OCI-LY7 (cell line): ENCODE data around the gene SEPHS1. TPM values are rescaled to one million over a fixed set of nuclear protein-coding genes. Genes with fewer than 3 reads are reported as not detected.
A peak's percentile ranks its signal among the peaks of the same experiment; 100 is the strongest.

Source experiments
- BruUV-seq: library from RNA; stranded (reverse); fragments of 400-500 nt; replicated peaks from 2 replicates; lab custom pipeline; 2021; lab: Mats Ljungman, UMichigan
- CTCF ChIA-PET: fragments of 300-600 bp; sonication (Branson Sonifier 250); formaldehyde crosslinking; loops from one replicate; lab custom pipeline; 2022; ENCODE audit warnings: antibody characterized with exemption; ENCODE audit not compliant: unreplicated experiment; lab: Charles Lee
- POLR2A ChIA-PET: fragments of 300-600 bp; sonication (Branson Sonifier 250); formaldehyde crosslinking; loops from one replicate; lab custom pipeline; 2022; ENCODE audit warnings: antibody characterized with exemption; lab: Charles Lee
- DNase-seq: peaks from one replicate; pipeline ENCODE4 v3.0.0-alpha.2; 2015; ENCODE audit warnings: low spot score
- H2AFZ ChIP-seq: fragments of 200-600 bp; sonication (generic), shearing (Covaris generic); 2 replicates; pipeline ENCODE4 v1.6.1; 2014; ENCODE audit warnings: mild to moderate bottlenecking, antibody characterized with exemption, low read length, moderate library complexity
- H3K27ac ChIP-seq: fragments of 200-600 bp; sonication (generic); 2 replicates; pipeline ENCODE4 v1.5.1; 2014; ENCODE audit warnings: mixed run types, low read depth, mild to moderate bottlenecking, moderate library complexity, low read length, inconsistent platforms; ENCODE audit not compliant: poor library complexity, severe bottlenecking
- H3K36me3 ChIP-seq: fragments of 200-600 bp; sonication (generic); 2 replicates; pipeline ENCODE4 v1.6.1; 2014; ENCODE audit warnings: mild to moderate bottlenecking, antibody characterized with exemption, low read length, moderate library complexity, mixed read lengths; ENCODE audit not compliant: insufficient read depth
- H3K4me1 ChIP-seq: fragments of 200-600 bp; sonication (generic); 2 replicates; pipeline ENCODE4 v1.5.1; 2014; ENCODE audit warnings: mild to moderate bottlenecking, low read length; ENCODE audit not compliant: insufficient read depth, poor library complexity, severe bottlenecking
- H3K4me2 ChIP-seq: fragments of 200-600 bp; sonication (generic); 2 replicates; pipeline ENCODE4 v1.6.1; 2014; ENCODE audit warnings: mild to moderate bottlenecking, low read length
- H3K4me3 ChIP-seq: fragments of 200-600 bp; sonication (generic); 2 replicates; pipeline ENCODE4 v1.5.1; 2014; ENCODE audit warnings: mild to moderate bottlenecking, low read depth, low read length; ENCODE audit not compliant: poor library complexity, severe bottlenecking
- H3K79me2 ChIP-seq: fragments of 200-600 bp; sonication (generic); 2 replicates; pipeline ENCODE4 v1.6.1; 2016; ENCODE audit warnings: low read depth, mild to moderate bottlenecking, low read length, moderate library complexity, mixed read lengths; ENCODE audit not compliant: insufficient read depth
- H3K9me2 ChIP-seq: fragments of 200-600 bp; sonication (generic); 2 replicates; pipeline ENCODE4 v1.6.1; 2016; ENCODE audit warnings: mild to moderate bottlenecking, low read length, mixed read lengths; ENCODE audit not compliant: insufficient read depth
- H3K9me3 ChIP-seq: fragments of 200-600 bp; sonication (generic); 2 replicates; pipeline ENCODE4 v1.6.1; 2014; ENCODE audit warnings: mild to moderate bottlenecking, mixed run types, low read length, mixed read lengths
- H4K20me1 ChIP-seq: fragments of 200-600 bp; sonication (generic); 2 replicates; pipeline ENCODE4 v1.6.1; 2014; ENCODE audit warnings: mild to moderate bottlenecking, antibody characterized with exemption, low read length, moderate library complexity, mixed read lengths; ENCODE audit not compliant: insufficient read depth
- EZH2phosphoT487 ChIP-seq: fragments of 200-600 bp; sonication (generic); IDR thresholded peaks from 2 replicates; pipeline ENCODE4 v1.6.1; 2018; ENCODE audit warnings: low read depth, borderline replicate concordance, mild to moderate bottlenecking, mixed run types, antibody characterized with exemption, low read length, moderate library complexity, mixed read lengths
- intact Hi-C: fragments of 100-400 bp; cut with micrococcal nuclease; formaldehyde crosslinking; loops from one replicate; pipeline ENCODE4 v1.10.0; 2022; ENCODE audit not compliant: unreplicated experiment
- total RNA-seq, 2 experiments: library from RNA; depleted of rRNA in 1 of 2; stranded (reverse); fragments of >200 nt in 1 of 2; shearing (Covaris generic) in 1 of 2; gene quantifications; 2 replicates each; pipeline ENCODE4 v1.2.3, GENCODE V29; 2014 to 2022
- TF ChIP-seq, protein P1 (sequence below): fragments of 200-600 bp; sonication (generic); conservative IDR thresholded peaks from 2 replicates; pipeline ENCODE4 v1.5.1; 2014; ENCODE audit warnings: mild to moderate bottlenecking, antibody characterized with exemption, low read length, moderate library complexity, mixed read lengths

The SEPHS1 gene
- total RNA-seq, 2 experiments from 2014 or later = 72.7 to 113 TPM

GRCh38 chr10:13354783-13355182 is 6.7 kb upstream of the SEPHS1 start:
- no peaks in the 10 kb centered on the region for H4K20me1 ChIP-seq
- no peak for DNase-seq
- CTCF ChIA-PET = no interaction called here
- H3K27ac ChIP-seq = no peak overlapping the region
- H3K4me2 ChIP-seq = no peak overlapping the region
- no peaks in the 10 kb centered on the region; the same call in 1 of the 2 replicates for H3K79me2 ChIP-seq
- H2AFZ ChIP-seq = no peak overlapping the region
- no peaks in the 10 kb centered on the region for H3K9me3 ChIP-seq
- no peak overlapping the region for H3K4me3 ChIP-seq
- no TSS peak for BruUV-seq
- no peaks in the 10 kb centered on the region for H3K36me3 ChIP-seq
- no peaks in the 10 kb centered on the region for H3K9me2 ChIP-seq
- H3K4me1 ChIP-seq = peaks cover 26% of the 10 kb centered on the region
- POLR2A ChIA-PET = no interaction called here
- intact Hi-C loops = no loop called here
- TF ChIP-seq, protein P1, sequence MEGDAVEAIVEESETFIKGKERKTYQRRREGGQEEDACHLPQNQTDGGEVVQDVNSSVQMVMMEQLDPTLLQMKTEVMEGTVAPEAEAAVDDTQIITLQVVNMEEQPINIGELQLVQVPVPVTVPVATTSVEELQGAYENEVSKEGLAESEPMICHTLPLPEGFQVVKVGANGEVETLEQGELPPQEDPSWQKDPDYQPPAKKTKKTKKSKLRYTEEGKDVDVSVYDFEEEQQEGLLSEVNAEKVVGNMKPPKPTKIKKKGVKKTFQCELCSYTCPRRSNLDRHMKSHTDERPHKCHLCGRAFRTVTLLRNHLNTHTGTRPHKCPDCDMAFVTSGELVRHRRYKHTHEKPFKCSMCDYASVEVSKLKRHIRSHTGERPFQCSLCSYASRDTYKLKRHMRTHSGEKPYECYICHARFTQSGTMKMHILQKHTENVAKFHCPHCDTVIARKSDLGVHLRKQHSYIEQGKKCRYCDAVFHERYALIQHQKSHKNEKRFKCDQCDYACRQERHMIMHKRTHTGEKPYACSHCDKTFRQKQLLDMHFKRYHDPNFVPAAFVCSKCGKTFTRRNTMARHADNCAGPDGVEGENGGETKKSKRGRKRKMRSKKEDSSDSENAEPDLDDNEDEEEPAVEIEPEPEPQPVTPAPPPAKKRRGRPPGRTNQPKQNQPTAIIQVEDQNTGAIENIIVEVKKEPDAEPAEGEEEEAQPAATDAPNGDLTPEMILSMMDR = no peak
- no peak for TF ChIP-seq EZH2phosphoT487

DNA sequence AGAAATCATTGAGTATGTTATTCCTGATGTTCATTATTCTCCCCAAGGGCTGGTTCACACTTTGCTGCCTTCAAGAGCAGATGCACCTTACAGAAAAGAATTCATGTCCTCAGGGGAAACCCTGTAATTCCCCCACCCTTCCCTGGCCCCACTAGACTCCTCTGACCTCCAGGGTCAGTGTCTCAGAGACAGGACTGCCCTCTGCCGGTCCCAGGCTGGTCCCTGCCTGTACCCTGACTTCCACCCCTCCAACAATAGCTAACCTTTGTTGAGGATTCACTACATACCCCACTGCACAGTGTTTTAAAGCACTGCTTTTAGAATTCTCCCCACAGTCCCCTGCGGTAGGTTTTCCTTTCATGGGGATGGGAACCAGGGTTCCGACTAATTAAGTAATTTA is 4.4 kb upstream of the SEPHS1 start:
- Histone ChIP-seq H3K4me2 (no peak overlapping the region), H2AFZ (no peak overlapping the region), H3K79me2 (peaks cover 9% of the 10 kb centered on the region; the same call in 1 of the 2 replicates), H4K20me1 (no peaks in the 10 kb centered on the region), H3K9me2 (no peaks in the 10 kb centered on the region), H3K27ac (no peak overlapping the region), H3K4me3 (no peak overlapping the region), H3K36me3 (no peaks in the 10 kb centered on the region), H3K4me1 (peaks cover 30% of the 10 kb centered on the region), H3K9me3 (no peaks in the 10 kb centered on the region)
- TF ChIP-seq EZH2phosphoT487 = no peak
- TF ChIP-seq, protein P1 = peak; percentile 59
- intact Hi-C loops = loop anchor here (1.0 kb wide), 1 partner anchor 191 kb away; the partner anchor contains the start of gene MCM10
- ChIA-PET POLR2A (interaction anchor here (0.7 to 1.4 kb wide), 2 partner anchors 23 to 86 kb away, joined by 3 to 5 read pairs; no protein-coding TSS in a partner anchor), CTCF (no interaction called here)
- peak; percentile 50 for DNase-seq
- no TSS peak for BruUV-seq

GRCh38 chr10:13351340-13351915 is 3.3 kb upstream of the SEPHS1 start:
- BruUV-seq = no TSS peak
- intact Hi-C loops = no loop called here
- H3K9me3 ChIP-seq = no peaks in the 10 kb centered on the region
- no peak overlapping the region for H2AFZ ChIP-seq
- POLR2A ChIA-PET = interaction anchor here (0.5 to 0.8 kb wide), 3 partner anchors 36 to 293 kb away, joined by 4 to 10 read pairs (median 6); no protein-coding TSS in a partner anchor
- H3K4me3 ChIP-seq = no peak overlapping the region
- H4K20me1 ChIP-seq = no peaks in the 10 kb centered on the region
- no peak overlapping the region for H3K27ac ChIP-seq
- peak; percentile 47 for DNase-seq
- no peaks in the 10 kb centered on the region for H3K9me2 ChIP-seq
- peaks cover 16% of the 10 kb centered on the region for H3K79me2 ChIP-seq
- peak overlapping the region; percentile 38; the same call in 1 of the 2 replicates for H3K4me2 ChIP-seq
- TF ChIP-seq EZH2phosphoT487 = no peak
- TF ChIP-seq, protein P1 = 0 out of 2 replicates have a peak, but pooled peaks have one; percentile 17
- peaks cover 32% of the 10 kb centered on the region for H3K4me1 ChIP-seq
- CTCF ChIA-PET = no interaction called here
- no peaks in the 10 kb centered on the region for H3K36me3 ChIP-seq
